Effector memory CD4-positive, alpha-beta T cell (primary cell): ENCODE data around the gene NANOG.
"Not testable (repeated sequence)": the region's sequence is repeated elsewhere in the genome, so short reads cannot be mapped to it uniquely, and the experiment has no call there.

Experiments used
- DNase-seq, 3 donors: peaks; one replicate each; pipeline ENCODE4 v3.0.0-alpha.2; 2020
- H3K27ac ChIP-seq: 2 replicates; pipeline ENCODE4 v1.7.0; 2013; ENCODE audit warnings: mild to moderate bottlenecking, low read length, moderate library complexity; ENCODE audit not compliant: insufficient read depth, poor library complexity, severe bottlenecking
- H3K27me3 ChIP-seq: replicated peaks from 2 replicates; pipeline ENCODE4 v1.7.0; 2013; ENCODE audit warnings: mild to moderate bottlenecking, low read length; ENCODE audit not compliant: insufficient read depth, control insufficient read depth, poor library complexity, severe bottlenecking
- H3K36me3 ChIP-seq: 2 replicates; pipeline ENCODE4 v1.7.0; 2013; ENCODE audit warnings: mild to moderate bottlenecking, low read length, moderate library complexity; ENCODE audit not compliant: control insufficient read depth, insufficient read depth
- H3K4me1 ChIP-seq: 2 replicates; pipeline ENCODE4 v1.7.0; 2013; ENCODE audit warnings: low read length, mild to moderate bottlenecking; ENCODE audit not compliant: control insufficient read depth, insufficient read depth, poor library complexity, severe bottlenecking
- H3K4me3 ChIP-seq: 2 replicates; pipeline ENCODE4 v1.7.0; 2013; ENCODE audit warnings: low read length, low read depth, mild to moderate bottlenecking; ENCODE audit not compliant: insufficient read depth, poor library complexity, severe bottlenecking
- H3K9me3 ChIP-seq: 2 replicates; pipeline ENCODE4 v1.7.0; 2013; ENCODE audit warnings: mild to moderate bottlenecking, low read length, moderate library complexity; ENCODE audit not compliant: control insufficient read depth

Gene NANOG

DNA sequence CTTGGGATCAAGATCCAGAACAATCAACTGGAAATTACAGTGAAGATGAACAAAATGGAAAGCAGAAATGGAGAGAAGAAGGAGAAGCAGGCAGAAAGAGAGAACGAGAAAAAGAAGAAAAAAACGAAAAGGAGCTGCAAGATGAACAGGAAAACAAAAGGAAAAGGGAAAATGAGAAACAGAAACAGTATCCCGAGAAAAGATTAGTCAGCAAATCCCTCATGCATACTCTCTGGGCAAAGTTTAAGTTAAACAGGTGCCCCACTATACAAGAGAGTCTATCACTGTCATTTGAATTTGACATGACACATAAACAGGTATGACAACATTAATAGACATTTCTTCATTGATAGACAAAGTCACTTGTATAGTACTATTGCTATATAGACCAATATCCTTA is 19.2 kb upstream of the NANOG start:
- DNase-seq, result no peak
- H3K27me3 ChIP-seq, result no peaks in the 10 kb centered on the region
- H3K4me3 ChIP-seq, result no peak overlapping the region
- H3K9me3 ChIP-seq, result no peaks in the 10 kb centered on the region
- no peaks in the 10 kb centered on the region for H3K36me3 ChIP-seq
- H3K4me1 ChIP-seq, result no peaks in the 10 kb centered on the region
- H3K27ac ChIP-seq, result no peak overlapping the region

DNA sequence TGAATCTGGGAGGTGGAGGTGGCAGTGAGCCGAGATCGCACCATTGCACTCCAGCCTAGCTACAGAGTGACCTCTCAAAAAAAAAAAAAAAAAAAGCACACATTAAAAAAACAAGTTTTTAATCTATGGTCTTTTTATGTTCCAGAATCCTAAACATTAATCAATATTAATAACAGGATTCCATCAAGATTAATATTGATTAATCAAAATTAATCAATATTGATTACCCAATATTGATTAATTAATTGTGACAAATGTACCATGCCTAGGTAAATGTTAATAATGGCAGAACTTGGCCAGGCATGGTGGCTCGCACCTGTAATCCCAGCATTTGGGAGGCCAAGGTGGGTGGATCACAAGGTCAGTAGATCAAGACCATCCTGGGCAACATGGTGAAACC is 7.9 kb upstream of the NANOG start:
- H3K4me3 ChIP-seq, result no peak overlapping the region
- no peak overlapping the region for H3K27ac ChIP-seq
- H3K4me1 ChIP-seq, result no peaks in the 10 kb centered on the region
- H3K27me3 ChIP-seq, result no peaks in the 10 kb centered on the region
- no peak for DNase-seq
- H3K36me3 ChIP-seq, result no peaks in the 10 kb centered on the region
- no peaks in the 10 kb centered on the region for H3K9me3 ChIP-seq

- H3K36me3 ChIP-seq, result no peaks in the 10 kb centered on the region
- H3K27me3 ChIP-seq, result no peaks in the 10 kb centered on the region
- DNase-seq, result no peak
- no peak overlapping the region for H3K4me3 ChIP-seq
- no peaks in the 10 kb centered on the region for H3K9me3 ChIP-seq
- no peak overlapping the region for H3K27ac ChIP-seq
- no peaks in the 10 kb centered on the region for H3K4me1 ChIP-seq
Observed at GRCh38 chr12:7782055-7782454, 7.1 kb upstream of the NANOG start.

GRCh38 chr12:7783433-7783832 is 5.8 kb upstream of the NANOG start:
- H3K4me1 ChIP-seq, H3K9me3 ChIP-seq, H3K4me3 ChIP-seq, H3K27ac ChIP-seq, H3K27me3 ChIP-seq, H3K36me3 ChIP-seq, DNase-seq: not testable (repeated sequence)

- H3K27me3 ChIP-seq, result no peaks in the 10 kb centered on the region
- no peak overlapping the region for H3K27ac ChIP-seq
- no peak for DNase-seq
- no peaks in the 10 kb centered on the region for H3K36me3 ChIP-seq
- H3K4me3 ChIP-seq, result no peak overlapping the region
- no peaks in the 10 kb centered on the region for H3K4me1 ChIP-seq
- H3K9me3 ChIP-seq, result no peaks in the 10 kb centered on the region
Observed at GRCh38 chr12:7784701-7785100, 4.5 kb upstream of the NANOG start.

DNA sequence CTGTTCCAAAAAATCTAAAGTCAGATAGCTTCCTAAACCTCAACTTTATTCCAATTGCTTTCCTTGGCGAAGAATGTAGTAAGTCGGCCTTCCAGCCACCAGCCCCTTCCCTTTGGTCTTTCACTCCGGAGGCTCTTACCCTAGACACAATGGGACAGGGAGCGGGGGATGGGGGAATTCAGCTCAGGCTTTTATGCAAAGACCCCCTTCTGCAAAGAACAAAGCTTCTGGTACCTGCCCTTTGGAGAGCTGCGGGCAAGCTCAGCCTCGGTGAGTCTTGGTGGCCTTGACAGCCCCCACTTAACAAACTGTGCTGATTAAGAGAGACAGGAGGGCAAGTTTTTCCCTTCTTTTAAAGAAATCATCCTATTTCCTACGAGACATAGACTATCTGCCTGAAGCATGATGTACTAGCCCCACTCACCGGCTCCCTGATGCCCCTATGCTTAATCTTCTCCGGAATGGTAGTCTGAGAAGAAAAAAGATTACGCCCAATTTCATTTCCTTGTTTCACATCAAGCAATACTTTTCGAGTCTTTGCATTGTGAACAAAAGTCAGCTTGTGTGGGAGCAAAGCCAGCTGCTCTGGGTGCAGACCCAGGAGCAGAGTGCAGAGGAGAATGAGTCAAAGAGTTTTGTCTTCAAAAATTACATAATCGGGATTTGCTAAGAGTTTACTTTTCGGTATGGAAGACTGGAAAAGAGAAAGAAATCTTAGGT is 1.5 kb upstream of the NANOG start:
- Histone ChIP-seq H3K27ac (no peak overlapping the region), H3K4me1 (no peaks in the 10 kb centered on the region), H3K9me3 (no peaks in the 10 kb centered on the region), H3K27me3 (no peaks in the 10 kb centered on the region), H3K36me3 (no peaks in the 10 kb centered on the region), H3K4me3 (no peak overlapping the region)
- no peak for DNase-seq

- H3K4me1 ChIP-seq, result no peaks in the 10 kb centered on the region
- no peak overlapping the region for H3K4me3 ChIP-seq
- no peaks in the 10 kb centered on the region for H3K27me3 ChIP-seq
- no peak overlapping the region for H3K27ac ChIP-seq
- H3K9me3 ChIP-seq, result no peaks in the 10 kb centered on the region
- H3K36me3 ChIP-seq, result no peaks in the 10 kb centered on the region
- DNase-seq, result no peak
Observed at GRCh38 chr12:7788294-7788660, 925 bp upstream of the NANOG start.

DNA sequence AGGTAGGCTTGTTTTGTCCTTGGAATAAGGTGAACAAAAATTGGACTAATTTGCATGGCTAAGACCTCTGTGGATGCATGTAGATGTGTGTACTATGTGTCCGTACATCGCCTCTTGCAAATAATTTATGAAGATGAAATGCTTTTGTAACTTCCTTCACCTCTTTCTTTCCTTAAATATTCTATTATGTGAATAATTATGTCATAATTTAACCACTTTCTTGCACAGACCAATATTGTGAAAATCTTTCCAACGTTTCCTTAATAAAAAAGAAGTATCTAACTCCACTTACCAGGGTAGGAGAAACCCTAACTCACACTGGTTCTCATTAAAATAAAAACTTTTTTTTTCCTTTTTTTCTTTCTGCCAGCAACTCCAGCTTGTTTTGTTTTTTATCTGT is 4.0 kb downstream of the NANOG start:
- H3K4me3 ChIP-seq, result no peak overlapping the region
- H3K9me3 ChIP-seq, result no peaks in the 10 kb centered on the region
- H3K36me3 ChIP-seq, result no peaks in the 10 kb centered on the region
- no peak overlapping the region for H3K27ac ChIP-seq
- DNase-seq, result no peak
- no peaks in the 10 kb centered on the region for H3K27me3 ChIP-seq
- no peaks in the 10 kb centered on the region for H3K4me1 ChIP-seq

DNA sequence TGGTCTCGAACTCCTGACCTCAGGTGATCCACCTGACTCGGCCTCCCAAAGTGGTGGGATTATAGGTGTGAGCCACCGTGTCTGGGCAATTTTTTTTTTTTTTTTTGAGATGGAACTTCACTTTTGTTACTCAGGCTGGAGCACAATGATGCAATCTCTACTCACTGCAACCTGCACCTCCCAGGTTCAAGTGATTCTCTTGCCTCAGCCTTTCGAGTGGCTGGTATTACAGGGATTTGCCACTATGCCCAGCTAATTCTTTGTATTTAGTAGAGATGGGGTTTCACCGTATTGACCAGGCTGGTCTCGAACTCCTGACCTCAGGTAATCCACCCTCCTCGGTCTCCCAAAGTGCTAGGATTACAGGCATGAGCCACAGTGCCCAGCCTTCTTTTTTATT is 8.1 kb downstream of the NANOG start:
- H3K36me3 ChIP-seq, H3K27me3 ChIP-seq, DNase-seq, H3K9me3 ChIP-seq, H3K27ac ChIP-seq, H3K4me3 ChIP-seq, H3K4me1 ChIP-seq: not testable (repeated sequence)

GRCh38 chr12:7797698-7798398 is 8.6 kb downstream of the NANOG start:
- no peak overlapping the region for H3K4me3 ChIP-seq
- H3K27ac ChIP-seq, result no peak overlapping the region
- H3K36me3 ChIP-seq, result no peaks in the 10 kb centered on the region
- H3K4me1 ChIP-seq, result no peaks in the 10 kb centered on the region
- H3K9me3 ChIP-seq, result no peaks in the 10 kb centered on the region
- no peaks in the 10 kb centered on the region for H3K27me3 ChIP-seq
- no peak for DNase-seq
